Neural cell (in vitro differentiated cells): ENCODE measurements around the gene PCDHB5. TPM values are rescaled to one million over a fixed set of nuclear protein-coding genes. Genes with fewer than 3 reads are reported as not detected.

Source experiments
- H2AFZ ChIP-seq: fragments of 200-600, 300-800 bp; sonication (generic), shearing (Covaris generic); 2 replicates; pipeline ENCODE4 v1.6.0; 2014; ENCODE audit warnings: low read depth, mild to moderate bottlenecking, antibody characterized with exemption, low read length, moderate library complexity
- H3F3A ChIP-seq: fragments of 200-600 bp; shearing (Covaris generic); 2 replicates; pipeline ENCODE4 v1.6.1; 2016; ENCODE audit warnings: mild to moderate bottlenecking, moderate library complexity, mixed read lengths, antibody characterized with exemption, low read length; ENCODE audit not compliant: insufficient read depth, poor library complexity, severe bottlenecking
- H3K27ac ChIP-seq: fragments of 200-600, 300-800 bp; sonication (generic), shearing (Covaris generic); 2 replicates; pipeline ENCODE4 v1.5.1; 2014; ENCODE audit warnings: mild to moderate bottlenecking, low read length, moderate library complexity
- H3K27me3 ChIP-seq: fragments of 300-800, 200-600 bp; sonication (generic), shearing (Covaris generic); 2 replicates; pipeline ENCODE4 v1.6.0; 2014; ENCODE audit warnings: mild to moderate bottlenecking, low read depth, low read length, moderate library complexity; ENCODE audit not compliant: insufficient read depth
- H3K36me3 ChIP-seq: fragments of 300-800, 200-600 bp; sonication (generic), shearing (Covaris generic); 2 replicates; pipeline ENCODE4 v1.5.1; 2014; ENCODE audit warnings: mild to moderate bottlenecking, antibody characterized with exemption, low read length, moderate library complexity; ENCODE audit not compliant: insufficient read depth
- H3K4me2 ChIP-seq: fragments of 300-800, 200-600 bp; sonication (generic), shearing (Covaris generic); 2 replicates; pipeline ENCODE4 v1.6.0; 2014; ENCODE audit warnings: mild to moderate bottlenecking, low read length
- H3K4me3 ChIP-seq: fragments of 300-800, 200-600 bp; sonication (generic), shearing (Covaris generic); 2 replicates; pipeline ENCODE4 v1.5.1; 2014; ENCODE audit warnings: mild to moderate bottlenecking, low read length, moderate library complexity
- H3K79me2 ChIP-seq: fragments of 200-600 bp; shearing (Covaris generic); replicated peaks from 2 replicates; pipeline ENCODE4 v1.6.0; 2014; ENCODE audit warnings: mild to moderate bottlenecking, low read length, moderate library complexity; ENCODE audit not compliant: insufficient read depth
- H3K9ac ChIP-seq: fragments of 300-800, 200-600 bp; sonication (generic), shearing (Covaris generic); 2 replicates; pipeline ENCODE4 v1.6.1; 2016; ENCODE audit warnings: mild to moderate bottlenecking, low read length, mixed read lengths
- H3K9me2 ChIP-seq: fragments of 200-600 bp; shearing (Covaris generic); 2 replicates; pipeline ENCODE4 v1.6.1; 2016; ENCODE audit warnings: mild to moderate bottlenecking, low read length, mixed read lengths; ENCODE audit not compliant: insufficient read depth
- H3K9me3 ChIP-seq: fragments of 200-600, 300-800 bp; sonication (generic), shearing (Covaris generic); 2 replicates; pipeline ENCODE4 v1.6.1; 2016; ENCODE audit warnings: mild to moderate bottlenecking, mixed run types, low read length, moderate library complexity, mixed read lengths
- H4K20me1 ChIP-seq: fragments of 200-600 bp; shearing (Covaris generic); 2 replicates; pipeline ENCODE4 v1.6.1; 2016; ENCODE audit warnings: mild to moderate bottlenecking, mixed run types; ENCODE audit not compliant: insufficient read depth
- EP300 ChIP-seq: fragments of 450-650 bp; conservative IDR thresholded peaks from 2 replicates; pipeline ENCODE4 v1.6.1; 2014; ENCODE audit warnings: antibody characterized with exemption, mild to moderate bottlenecking, moderate library complexity; ENCODE audit not compliant: poor library complexity, severe bottlenecking
- EZH2 ChIP-seq: fragments of 200-600, 300-800 bp; shearing (Covaris generic), sonication (generic); IDR thresholded peaks from 2 replicates; pipeline ENCODE4 v1.6.1; 2014; ENCODE audit warnings: antibody characterized with exemption, low read length, borderline replicate concordance, mild to moderate bottlenecking; ENCODE audit not compliant: insufficient read depth, poor library complexity, severe bottlenecking
- MXI1 ChIP-seq: fragments of 450-650 bp; conservative IDR thresholded peaks from 2 replicates; pipeline ENCODE4 v1.6.1; 2014; ENCODE audit warnings: antibody characterized with exemption, mild to moderate bottlenecking; ENCODE audit not compliant: poor library complexity, severe bottlenecking
- POLR2AphosphoS5 ChIP-seq: IDR thresholded peaks from 2 replicates; pipeline ENCODE4 v1.6.1; 2012
- RAD21 ChIP-seq: fragments of 450-650 bp; conservative IDR thresholded peaks from 2 replicates; pipeline ENCODE4 v1.6.1; 2014; ENCODE audit warnings: antibody characterized with exemption, mild to moderate bottlenecking, moderate library complexity
- SMC3 ChIP-seq: fragments of 450-650 bp; conservative IDR thresholded peaks from 2 replicates; pipeline ENCODE4 v1.6.1; 2014; ENCODE audit warnings: antibody characterized with exemption, mild to moderate bottlenecking, moderate library complexity; ENCODE audit not compliant: poor library complexity
- TAF1 ChIP-seq: IDR thresholded peaks from 2 replicates; pipeline ENCODE4 v1.6.1; 2012; ENCODE audit warnings: low read depth
- polyA minus RNA-seq: library from RNA; depleted of rRNA, polyadenylated mRNA; stranded (reverse); fragments of >200 nt; gene quantifications from 2 replicates; pipeline ENCODE4 v1.2.3, GENCODE V29; 2014
- polyA plus RNA-seq: library from polyadenylated mRNA; depleted of rRNA; stranded (reverse); fragments of >200 nt; gene quantifications from 2 replicates; pipeline ENCODE4 v1.2.3, GENCODE V29; 2014
- TF ChIP-seq, protein P1 (sequence below): fragments of 450-650 bp; IDR thresholded peaks from 2 replicates; pipeline ENCODE4 v1.5.1; 2014; ENCODE audit warnings: antibody characterized with exemption, mild to moderate bottlenecking, moderate library complexity; ENCODE audit not compliant: poor library complexity, severe bottlenecking
- TF ChIP-seq, protein P2 (sequence below): IDR thresholded peaks from 2 replicates; pipeline ENCODE4 v1.6.1; 2012; ENCODE audit warnings: borderline replicate concordance

The PCDHB5 gene
- polyA plus RNA-seq: 4.5 and 4.7 TPM in 2 replicates
- polyA minus RNA-seq: 25.1 and 28.4 TPM in 2 replicates

DNA sequence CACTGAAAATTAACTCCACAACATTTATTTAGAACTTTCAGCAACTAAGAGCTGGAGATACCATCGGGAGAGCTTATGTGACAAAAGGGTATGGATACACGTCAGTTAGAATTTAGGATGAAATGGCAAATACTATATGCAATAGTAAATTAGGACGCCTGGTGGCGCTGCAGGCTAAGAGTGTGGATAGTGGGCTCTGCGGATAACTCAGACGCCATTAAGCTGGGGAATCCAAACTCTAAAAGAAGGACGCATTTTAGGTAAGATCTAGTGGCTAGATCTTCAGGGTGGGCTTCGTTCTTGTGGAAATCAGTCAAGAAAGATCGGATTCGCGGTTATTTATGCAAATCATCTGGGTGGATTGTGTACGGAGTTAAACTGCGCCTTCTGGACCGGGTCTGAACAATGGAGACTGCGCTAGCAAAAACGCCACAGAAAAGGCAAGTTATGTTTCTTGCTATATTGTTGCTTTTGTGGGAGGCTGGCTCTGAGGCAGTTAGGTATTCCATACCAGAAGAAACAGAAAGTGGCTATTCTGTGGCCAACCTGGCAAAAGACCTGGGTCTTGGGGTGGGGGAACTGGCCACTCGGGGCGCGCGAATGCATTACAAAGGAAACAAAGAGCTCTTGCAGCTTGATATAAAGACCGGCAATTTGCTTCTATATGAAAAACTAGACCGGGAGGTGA lies at the start of gene PCDHB5:
PCDHB5 (plus strand) TSS at position 177 of the 688 bp plus-strand sequence; CDS start at position 406, 229 bp downstream.
- no peak within 1 kb of the TSS for H3K4me2 ChIP-seq
- H3K9ac ChIP-seq: no peak within 1 kb of the TSS
- no peak within 1 kb of the TSS for H3K27ac ChIP-seq
- peaks cover 42% of the 10 kb centered on the region for H3K9me3 ChIP-seq
- peaks cover 13% of the 10 kb centered on the region for H3K36me3 ChIP-seq
- peak within 1 kb of the TSS; percentile 6 for H3K4me3 ChIP-seq
- H2AFZ ChIP-seq: no peak within 1 kb of the TSS
- H3K9me2 ChIP-seq: no peaks in the 10 kb centered on the region
- no peaks in the 10 kb centered on the region for H3K79me2 ChIP-seq
- TF ChIP-seq MXI1: no peak
- TF ChIP-seq, protein P1, sequence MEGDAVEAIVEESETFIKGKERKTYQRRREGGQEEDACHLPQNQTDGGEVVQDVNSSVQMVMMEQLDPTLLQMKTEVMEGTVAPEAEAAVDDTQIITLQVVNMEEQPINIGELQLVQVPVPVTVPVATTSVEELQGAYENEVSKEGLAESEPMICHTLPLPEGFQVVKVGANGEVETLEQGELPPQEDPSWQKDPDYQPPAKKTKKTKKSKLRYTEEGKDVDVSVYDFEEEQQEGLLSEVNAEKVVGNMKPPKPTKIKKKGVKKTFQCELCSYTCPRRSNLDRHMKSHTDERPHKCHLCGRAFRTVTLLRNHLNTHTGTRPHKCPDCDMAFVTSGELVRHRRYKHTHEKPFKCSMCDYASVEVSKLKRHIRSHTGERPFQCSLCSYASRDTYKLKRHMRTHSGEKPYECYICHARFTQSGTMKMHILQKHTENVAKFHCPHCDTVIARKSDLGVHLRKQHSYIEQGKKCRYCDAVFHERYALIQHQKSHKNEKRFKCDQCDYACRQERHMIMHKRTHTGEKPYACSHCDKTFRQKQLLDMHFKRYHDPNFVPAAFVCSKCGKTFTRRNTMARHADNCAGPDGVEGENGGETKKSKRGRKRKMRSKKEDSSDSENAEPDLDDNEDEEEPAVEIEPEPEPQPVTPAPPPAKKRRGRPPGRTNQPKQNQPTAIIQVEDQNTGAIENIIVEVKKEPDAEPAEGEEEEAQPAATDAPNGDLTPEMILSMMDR: peak; percentile 21
- TF ChIP-seq EZH2: no peak
- TF ChIP-seq SMC3: no peak
- H3F3A ChIP-seq: no peaks in the 10 kb centered on the region
- no peaks in the 10 kb centered on the region for H4K20me1 ChIP-seq
- H3K27me3 ChIP-seq: no peaks in the 10 kb centered on the region

DNA sequence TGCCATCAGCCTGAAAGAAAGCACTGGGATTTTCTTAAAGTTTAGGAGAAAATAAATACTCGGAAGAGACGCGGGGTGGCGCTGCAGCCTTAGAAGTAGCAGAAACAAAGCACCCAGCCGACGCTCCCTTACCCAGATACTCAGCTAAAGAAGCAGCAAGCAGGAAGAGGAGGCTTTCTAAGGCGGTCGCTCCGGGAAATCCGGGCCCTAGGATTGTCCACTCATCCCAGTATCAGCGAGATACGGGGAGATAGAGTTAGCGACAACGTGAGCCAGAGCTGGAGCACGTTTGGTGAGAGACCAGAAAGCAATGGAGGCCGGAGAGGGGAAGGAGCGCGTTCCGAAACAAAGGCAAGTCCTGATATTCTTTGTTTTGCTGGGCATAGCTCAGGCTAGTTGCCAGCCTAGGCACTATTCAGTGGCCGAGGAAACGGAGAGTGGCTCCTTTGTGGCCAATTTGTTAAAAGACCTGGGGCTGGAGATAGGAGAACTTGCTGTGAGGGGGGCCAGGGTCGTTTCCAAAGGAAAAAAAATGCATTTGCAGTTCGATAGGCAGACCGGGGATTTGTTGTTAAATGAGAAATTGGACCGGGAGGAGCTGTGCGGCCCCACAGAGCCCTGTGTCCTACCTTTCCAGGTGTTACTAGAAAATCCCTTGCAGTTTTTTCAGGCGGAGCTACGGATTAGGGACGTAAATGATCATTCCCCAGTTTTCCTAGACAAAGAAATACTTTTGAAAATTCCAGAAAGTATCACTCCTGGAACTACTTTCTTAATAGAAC lies 40.3 kb upstream of the PCDHB5 start, which contains the start of gene PCDHB2:
PCDHB2 (plus strand) TSS at position 135 of the 782 bp plus-strand sequence; CDS start at position 311, 176 bp downstream.
- Histone ChIP-seq H3K27ac (peak within 1 kb of the TSS; percentile 97), H3K9me3 (peaks cover 16% of the 10 kb centered on the region), H4K20me1 (no peaks in the 10 kb centered on the region), H2AFZ (peak within 1 kb of the TSS; percentile 35), H3K9me2 (no peaks in the 10 kb centered on the region), H3K4me3 (peak within 1 kb of the TSS; percentile 74), H3K4me2 (peak within 1 kb of the TSS; percentile 56), H3K36me3 (peaks cover 16% of the 10 kb centered on the region), H3K9ac (peak within 1 kb of the TSS; percentile 92), H3F3A (peaks cover 4% of the 10 kb centered on the region), H3K79me2 (peaks cover 38% of the 10 kb centered on the region), H3K27me3 (no peaks in the 10 kb centered on the region)
- TF ChIP-seq EP300 (no peak), EZH2 (no peak), SMC3 (peak; percentile 81), POLR2AphosphoS5 (peak; percentile 91), RAD21 (peak; percentile 87), MXI1 (no peak), TAF1 (peak; percentile 94)
- TF ChIP-seq, protein P1: peak; percentile 90
- TF ChIP-seq, protein P2, sequence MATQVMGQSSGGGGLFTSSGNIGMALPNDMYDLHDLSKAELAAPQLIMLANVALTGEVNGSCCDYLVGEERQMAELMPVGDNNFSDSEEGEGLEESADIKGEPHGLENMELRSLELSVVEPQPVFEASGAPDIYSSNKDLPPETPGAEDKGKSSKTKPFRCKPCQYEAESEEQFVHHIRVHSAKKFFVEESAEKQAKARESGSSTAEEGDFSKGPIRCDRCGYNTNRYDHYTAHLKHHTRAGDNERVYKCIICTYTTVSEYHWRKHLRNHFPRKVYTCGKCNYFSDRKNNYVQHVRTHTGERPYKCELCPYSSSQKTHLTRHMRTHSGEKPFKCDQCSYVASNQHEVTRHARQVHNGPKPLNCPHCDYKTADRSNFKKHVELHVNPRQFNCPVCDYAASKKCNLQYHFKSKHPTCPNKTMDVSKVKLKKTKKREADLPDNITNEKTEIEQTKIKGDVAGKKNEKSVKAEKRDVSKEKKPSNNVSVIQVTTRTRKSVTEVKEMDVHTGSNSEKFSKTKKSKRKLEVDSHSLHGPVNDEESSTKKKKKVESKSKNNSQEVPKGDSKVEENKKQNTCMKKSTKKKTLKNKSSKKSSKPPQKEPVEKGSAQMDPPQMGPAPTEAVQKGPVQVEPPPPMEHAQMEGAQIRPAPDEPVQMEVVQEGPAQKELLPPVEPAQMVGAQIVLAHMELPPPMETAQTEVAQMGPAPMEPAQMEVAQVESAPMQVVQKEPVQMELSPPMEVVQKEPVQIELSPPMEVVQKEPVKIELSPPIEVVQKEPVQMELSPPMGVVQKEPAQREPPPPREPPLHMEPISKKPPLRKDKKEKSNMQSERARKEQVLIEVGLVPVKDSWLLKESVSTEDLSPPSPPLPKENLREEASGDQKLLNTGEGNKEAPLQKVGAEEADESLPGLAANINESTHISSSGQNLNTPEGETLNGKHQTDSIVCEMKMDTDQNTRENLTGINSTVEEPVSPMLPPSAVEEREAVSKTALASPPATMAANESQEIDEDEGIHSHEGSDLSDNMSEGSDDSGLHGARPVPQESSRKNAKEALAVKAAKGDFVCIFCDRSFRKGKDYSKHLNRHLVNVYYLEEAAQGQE: peak; percentile 91
